ENCODE data around the gene UBE2QL1.

DNA sequence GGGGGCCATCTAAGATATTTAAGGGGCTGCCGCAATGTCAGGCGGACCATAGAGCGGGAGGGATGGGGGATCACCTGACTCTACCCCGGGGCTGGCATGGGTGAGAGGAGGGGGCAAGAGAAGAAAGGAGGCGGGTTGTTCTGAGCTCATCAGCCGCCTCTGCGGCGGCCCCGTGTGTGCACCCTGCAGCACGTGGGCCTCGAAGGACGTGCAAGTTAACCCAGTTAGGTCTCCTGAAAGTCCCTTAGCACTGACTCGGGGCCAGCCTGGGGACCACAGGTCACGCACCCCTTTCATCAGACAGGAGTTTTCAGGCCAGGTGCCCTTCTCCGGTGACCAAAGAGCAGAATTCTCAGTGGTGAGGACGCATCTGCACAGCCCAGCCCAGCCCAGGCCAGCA is 58.0 kb downstream of the UBE2QL1 start:
- TF ChIP-seq, protein P1, sequence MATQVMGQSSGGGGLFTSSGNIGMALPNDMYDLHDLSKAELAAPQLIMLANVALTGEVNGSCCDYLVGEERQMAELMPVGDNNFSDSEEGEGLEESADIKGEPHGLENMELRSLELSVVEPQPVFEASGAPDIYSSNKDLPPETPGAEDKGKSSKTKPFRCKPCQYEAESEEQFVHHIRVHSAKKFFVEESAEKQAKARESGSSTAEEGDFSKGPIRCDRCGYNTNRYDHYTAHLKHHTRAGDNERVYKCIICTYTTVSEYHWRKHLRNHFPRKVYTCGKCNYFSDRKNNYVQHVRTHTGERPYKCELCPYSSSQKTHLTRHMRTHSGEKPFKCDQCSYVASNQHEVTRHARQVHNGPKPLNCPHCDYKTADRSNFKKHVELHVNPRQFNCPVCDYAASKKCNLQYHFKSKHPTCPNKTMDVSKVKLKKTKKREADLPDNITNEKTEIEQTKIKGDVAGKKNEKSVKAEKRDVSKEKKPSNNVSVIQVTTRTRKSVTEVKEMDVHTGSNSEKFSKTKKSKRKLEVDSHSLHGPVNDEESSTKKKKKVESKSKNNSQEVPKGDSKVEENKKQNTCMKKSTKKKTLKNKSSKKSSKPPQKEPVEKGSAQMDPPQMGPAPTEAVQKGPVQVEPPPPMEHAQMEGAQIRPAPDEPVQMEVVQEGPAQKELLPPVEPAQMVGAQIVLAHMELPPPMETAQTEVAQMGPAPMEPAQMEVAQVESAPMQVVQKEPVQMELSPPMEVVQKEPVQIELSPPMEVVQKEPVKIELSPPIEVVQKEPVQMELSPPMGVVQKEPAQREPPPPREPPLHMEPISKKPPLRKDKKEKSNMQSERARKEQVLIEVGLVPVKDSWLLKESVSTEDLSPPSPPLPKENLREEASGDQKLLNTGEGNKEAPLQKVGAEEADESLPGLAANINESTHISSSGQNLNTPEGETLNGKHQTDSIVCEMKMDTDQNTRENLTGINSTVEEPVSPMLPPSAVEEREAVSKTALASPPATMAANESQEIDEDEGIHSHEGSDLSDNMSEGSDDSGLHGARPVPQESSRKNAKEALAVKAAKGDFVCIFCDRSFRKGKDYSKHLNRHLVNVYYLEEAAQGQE (tag by site-specific recombination; IDR thresholded peaks at IDR 0.05), result no peak
- TF ChIP-seq YY1 (tag by site-specific recombination; IDR thresholded peaks at IDR 0.05) (no peak), ZNF785 (tag by site-specific recombination; IDR thresholded peaks at IDR 0.05) (no peak), MYNN (tag by site-specific recombination; IDR thresholded peaks at IDR 0.05; ENCODE audit: borderline replicate concordance) (no peak), ZNF747 (tag by site-specific recombination; IDR thresholded peaks at IDR 0.05) (no peak)
- TF ChIP-seq, protein P2, sequence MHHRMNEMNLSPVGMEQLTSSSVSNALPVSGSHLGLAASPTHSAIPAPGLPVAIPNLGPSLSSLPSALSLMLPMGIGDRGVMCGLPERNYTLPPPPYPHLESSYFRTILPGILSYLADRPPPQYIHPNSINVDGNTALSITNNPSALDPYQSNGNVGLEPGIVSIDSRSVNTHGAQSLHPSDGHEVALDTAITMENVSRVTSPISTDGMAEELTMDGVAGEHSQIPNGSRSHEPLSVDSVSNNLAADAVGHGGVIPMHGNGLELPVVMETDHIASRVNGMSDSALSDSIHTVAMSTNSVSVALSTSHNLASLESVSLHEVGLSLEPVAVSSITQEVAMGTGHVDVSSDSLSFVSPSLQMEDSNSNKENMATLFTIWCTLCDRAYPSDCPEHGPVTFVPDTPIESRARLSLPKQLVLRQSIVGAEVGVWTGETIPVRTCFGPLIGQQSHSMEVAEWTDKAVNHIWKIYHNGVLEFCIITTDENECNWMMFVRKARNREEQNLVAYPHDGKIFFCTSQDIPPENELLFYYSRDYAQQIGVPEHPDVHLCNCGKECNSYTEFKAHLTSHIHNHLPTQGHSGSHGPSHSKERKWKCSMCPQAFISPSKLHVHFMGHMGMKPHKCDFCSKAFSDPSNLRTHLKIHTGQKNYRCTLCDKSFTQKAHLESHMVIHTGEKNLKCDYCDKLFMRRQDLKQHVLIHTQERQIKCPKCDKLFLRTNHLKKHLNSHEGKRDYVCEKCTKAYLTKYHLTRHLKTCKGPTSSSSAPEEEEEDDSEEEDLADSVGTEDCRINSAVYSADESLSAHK (tag by site-specific recombination; IDR thresholded peaks at IDR 0.05), result no peak
- TF ChIP-seq, protein P3, sequence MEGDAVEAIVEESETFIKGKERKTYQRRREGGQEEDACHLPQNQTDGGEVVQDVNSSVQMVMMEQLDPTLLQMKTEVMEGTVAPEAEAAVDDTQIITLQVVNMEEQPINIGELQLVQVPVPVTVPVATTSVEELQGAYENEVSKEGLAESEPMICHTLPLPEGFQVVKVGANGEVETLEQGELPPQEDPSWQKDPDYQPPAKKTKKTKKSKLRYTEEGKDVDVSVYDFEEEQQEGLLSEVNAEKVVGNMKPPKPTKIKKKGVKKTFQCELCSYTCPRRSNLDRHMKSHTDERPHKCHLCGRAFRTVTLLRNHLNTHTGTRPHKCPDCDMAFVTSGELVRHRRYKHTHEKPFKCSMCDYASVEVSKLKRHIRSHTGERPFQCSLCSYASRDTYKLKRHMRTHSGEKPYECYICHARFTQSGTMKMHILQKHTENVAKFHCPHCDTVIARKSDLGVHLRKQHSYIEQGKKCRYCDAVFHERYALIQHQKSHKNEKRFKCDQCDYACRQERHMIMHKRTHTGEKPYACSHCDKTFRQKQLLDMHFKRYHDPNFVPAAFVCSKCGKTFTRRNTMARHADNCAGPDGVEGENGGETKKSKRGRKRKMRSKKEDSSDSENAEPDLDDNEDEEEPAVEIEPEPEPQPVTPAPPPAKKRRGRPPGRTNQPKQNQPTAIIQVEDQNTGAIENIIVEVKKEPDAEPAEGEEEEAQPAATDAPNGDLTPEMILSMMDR (tag by site-specific recombination; IDR thresholded peaks at IDR 0.05), result no peak
- TF ChIP-seq, protein P4, sequence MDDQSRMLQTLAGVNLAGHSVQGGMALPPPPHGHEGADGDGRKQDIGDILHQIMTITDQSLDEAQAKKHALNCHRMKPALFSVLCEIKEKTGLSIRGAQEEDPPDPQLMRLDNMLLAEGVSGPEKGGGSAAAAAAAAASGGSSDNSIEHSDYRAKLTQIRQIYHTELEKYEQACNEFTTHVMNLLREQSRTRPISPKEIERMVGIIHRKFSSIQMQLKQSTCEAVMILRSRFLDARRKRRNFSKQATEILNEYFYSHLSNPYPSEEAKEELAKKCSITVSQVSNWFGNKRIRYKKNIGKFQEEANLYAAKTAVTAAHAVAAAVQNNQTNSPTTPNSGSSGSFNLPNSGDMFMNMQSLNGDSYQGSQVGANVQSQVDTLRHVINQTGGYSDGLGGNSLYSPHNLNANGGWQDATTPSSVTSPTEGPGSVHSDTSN (CRISPR knock-in tag; IDR thresholded peaks at IDR 0.05), result no peak
- TF ChIP-seq, protein P5, sequence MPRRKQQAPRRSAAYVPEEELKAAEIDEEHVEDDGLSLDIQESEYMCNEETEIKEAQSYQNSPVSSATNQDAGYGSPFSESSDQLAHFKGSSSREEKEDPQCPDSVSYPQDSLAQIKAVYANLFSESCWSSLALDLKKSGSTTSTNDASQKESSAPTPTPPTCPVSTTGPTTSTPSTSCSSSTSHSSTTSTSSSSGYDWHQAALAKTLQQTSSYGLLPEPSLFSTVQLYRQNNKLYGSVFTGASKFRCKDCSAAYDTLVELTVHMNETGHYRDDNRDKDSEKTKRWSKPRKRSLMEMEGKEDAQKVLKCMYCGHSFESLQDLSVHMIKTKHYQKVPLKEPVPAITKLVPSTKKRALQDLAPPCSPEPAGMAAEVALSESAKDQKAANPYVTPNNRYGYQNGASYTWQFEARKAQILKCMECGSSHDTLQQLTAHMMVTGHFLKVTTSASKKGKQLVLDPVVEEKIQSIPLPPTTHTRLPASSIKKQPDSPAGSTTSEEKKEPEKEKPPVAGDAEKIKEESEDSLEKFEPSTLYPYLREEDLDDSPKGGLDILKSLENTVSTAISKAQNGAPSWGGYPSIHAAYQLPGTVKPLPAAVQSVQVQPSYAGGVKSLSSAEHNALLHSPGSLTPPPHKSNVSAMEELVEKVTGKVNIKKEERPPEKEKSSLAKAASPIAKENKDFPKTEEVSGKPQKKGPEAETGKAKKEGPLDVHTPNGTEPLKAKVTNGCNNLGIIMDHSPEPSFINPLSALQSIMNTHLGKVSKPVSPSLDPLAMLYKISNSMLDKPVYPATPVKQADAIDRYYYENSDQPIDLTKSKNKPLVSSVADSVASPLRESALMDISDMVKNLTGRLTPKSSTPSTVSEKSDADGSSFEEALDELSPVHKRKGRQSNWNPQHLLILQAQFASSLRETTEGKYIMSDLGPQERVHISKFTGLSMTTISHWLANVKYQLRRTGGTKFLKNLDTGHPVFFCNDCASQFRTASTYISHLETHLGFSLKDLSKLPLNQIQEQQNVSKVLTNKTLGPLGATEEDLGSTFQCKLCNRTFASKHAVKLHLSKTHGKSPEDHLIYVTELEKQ (tag by site-specific recombination; IDR thresholded peaks at IDR 0.05; ENCODE audit: borderline replicate concordance), result no peak

Data from HEK293 (cell line).